HL-60 (cell line): Measurements from ENCODE around the gene DDX49.

Experiments used
- CTCF ChIP-seq: IDR thresholded peaks from one replicate; pipeline ENCODE4 v1.5.1; 2011; ENCODE audit warnings: low read length, control low read depth, inconsistent platforms; ENCODE audit not compliant: insufficient read depth
- POLR2AphosphoS5 ChIP-seq: IDR thresholded peaks from 2 replicates; pipeline ENCODE4 v1.6.1; 2012; ENCODE audit warnings: low read depth
- SPI1 ChIP-seq: IDR thresholded peaks from 2 replicates; pipeline ENCODE4 v1.6.1; 2012; ENCODE audit warnings: low read depth, mild to moderate bottlenecking, borderline replicate concordance
- TF ChIP-seq, protein P1 (sequence below): IDR thresholded peaks from 2 replicates; pipeline ENCODE4 v1.6.1; 2012; ENCODE audit warnings: low read depth; ENCODE audit not compliant: insufficient replicate concordance

DNA sequence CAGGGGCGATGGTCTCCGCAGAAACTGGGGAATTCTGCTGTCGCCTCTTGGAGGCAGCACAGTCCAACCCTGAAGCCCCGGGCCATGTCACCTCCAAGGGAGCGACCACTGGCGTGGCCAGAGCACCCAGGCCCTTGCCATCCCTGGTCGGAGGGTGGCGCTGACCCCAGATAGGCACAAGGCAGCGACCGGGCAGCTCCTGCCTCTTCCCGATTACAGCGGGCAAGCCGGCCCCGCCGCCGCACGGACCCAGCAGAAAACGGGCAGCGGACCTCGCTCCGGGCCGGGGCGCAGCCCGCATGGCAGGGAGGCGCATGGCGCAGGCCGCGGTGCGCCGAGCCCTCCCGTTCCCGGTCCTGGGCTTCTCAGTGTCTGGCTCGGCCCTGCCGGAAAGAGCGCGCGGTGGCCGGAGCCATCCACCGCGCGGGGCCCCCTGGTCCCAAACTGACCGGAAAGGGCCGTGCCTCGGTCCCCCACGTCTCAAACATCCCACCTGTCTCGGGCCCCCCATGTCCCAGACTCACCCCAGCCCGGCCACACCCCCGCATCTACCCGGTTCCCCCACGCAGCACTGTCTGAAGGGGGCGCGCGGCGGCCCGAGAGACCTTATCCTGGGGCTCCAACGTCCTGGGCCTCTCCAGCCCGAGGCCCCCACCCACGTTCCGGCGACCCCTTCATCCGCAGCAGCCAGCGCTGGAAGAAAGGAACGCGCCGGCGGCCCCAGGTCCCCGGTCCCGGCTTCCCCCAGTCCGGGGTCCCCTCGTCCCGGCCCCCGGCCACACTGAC, 24.3 kb upstream of the DDX49 start:
- TF ChIP-seq, protein P1, sequence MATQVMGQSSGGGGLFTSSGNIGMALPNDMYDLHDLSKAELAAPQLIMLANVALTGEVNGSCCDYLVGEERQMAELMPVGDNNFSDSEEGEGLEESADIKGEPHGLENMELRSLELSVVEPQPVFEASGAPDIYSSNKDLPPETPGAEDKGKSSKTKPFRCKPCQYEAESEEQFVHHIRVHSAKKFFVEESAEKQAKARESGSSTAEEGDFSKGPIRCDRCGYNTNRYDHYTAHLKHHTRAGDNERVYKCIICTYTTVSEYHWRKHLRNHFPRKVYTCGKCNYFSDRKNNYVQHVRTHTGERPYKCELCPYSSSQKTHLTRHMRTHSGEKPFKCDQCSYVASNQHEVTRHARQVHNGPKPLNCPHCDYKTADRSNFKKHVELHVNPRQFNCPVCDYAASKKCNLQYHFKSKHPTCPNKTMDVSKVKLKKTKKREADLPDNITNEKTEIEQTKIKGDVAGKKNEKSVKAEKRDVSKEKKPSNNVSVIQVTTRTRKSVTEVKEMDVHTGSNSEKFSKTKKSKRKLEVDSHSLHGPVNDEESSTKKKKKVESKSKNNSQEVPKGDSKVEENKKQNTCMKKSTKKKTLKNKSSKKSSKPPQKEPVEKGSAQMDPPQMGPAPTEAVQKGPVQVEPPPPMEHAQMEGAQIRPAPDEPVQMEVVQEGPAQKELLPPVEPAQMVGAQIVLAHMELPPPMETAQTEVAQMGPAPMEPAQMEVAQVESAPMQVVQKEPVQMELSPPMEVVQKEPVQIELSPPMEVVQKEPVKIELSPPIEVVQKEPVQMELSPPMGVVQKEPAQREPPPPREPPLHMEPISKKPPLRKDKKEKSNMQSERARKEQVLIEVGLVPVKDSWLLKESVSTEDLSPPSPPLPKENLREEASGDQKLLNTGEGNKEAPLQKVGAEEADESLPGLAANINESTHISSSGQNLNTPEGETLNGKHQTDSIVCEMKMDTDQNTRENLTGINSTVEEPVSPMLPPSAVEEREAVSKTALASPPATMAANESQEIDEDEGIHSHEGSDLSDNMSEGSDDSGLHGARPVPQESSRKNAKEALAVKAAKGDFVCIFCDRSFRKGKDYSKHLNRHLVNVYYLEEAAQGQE, result no peak
- peak; percentile 30 for TF ChIP-seq CTCF
- TF ChIP-seq SPI1, result no peak
- TF ChIP-seq POLR2AphosphoS5, result no peak
